Stomach (tissue), 4 donors: ENCODE data around the gene C20orf173.
A peak's percentile ranks its signal among the peaks of the same experiment; 100 is the strongest.

ENCODE experiments used
- CTCF ChIP-seq, 7 experiments: fragments of 450-650 bp in 4 of 7; fragments of 200-600 bp in 3 of 7; sonication (generic) in 3 of 7; IDR thresholded peaks; one replicate each; pipeline ENCODE4 v1.5.1; 2016 to 2019; ENCODE audit warnings: antibody characterized with exemption in 7 of 7, control low read depth in 2 of 7, mild to moderate bottlenecking in 1 of 7
- POLR2AphosphoS5 ChIP-seq, 3 donors: sonication (generic); formaldehyde crosslinking; IDR thresholded peaks; one replicate each; pipeline ENCODE4 v1.6.1; 2016; ENCODE audit warnings: antibody characterized with exemption in 3 of 3

- TF ChIP-seq POLR2AphosphoS5 (IDR thresholded peaks at IDR 0.05) (peak in 1 of 3 donors; percentile 38), CTCF (IDR thresholded peaks at IDR 0.05) (no peak)
Measured at GRCh38 chr20:35575958-35576357, 46.5 kb upstream of the C20orf173 start.
